Activated T-helper 1 cell treated with anti-CD3 and anti-CD28 coated beads, Interleukin-2, amount 50 U/mL, for 16 hours (primary cell): ENCODE results near the gene RUFY3.
A peak's percentile ranks its signal among the peaks of the same experiment; 100 is the strongest.

Source experiments
- DNase-seq, 2 donors: peaks; one replicate each; pipeline ENCODE4 v3.0.0-alpha.2; 2020; ENCODE audit warnings: low read depth in 1 of 2, low spot score in 1 of 2

The RUFY3 gene

DNA sequence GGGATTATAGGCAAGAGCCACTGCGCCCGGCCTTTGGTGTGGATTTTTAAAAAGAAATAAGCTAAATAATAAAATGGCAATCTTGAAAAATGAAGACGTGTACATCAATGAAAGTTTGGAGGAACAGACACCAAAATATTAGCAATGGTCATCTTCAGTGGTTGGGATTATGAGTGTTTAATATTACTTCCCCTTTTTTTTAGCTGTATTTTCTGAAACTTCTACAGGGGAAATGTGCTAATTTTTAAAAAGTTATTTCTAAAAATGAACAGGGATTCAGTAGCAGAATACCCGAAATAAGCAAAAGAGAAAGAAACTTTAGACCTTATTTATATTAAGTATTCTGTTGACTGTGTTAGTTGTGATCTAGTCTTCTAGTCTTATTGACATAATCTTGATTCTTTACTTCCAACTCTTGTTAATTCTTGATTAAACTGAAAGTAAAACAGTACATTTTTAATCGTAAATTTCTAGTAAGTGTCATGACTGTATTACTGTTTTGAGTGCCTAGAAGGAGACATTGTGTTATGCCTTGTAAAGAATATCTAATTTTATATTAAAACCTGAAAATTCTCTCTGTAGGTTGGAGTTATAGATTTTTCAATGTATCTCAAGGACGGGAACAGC lies 51.3 kb downstream of the RUFY3 start:
- no peak for DNase-seq

DNA sequence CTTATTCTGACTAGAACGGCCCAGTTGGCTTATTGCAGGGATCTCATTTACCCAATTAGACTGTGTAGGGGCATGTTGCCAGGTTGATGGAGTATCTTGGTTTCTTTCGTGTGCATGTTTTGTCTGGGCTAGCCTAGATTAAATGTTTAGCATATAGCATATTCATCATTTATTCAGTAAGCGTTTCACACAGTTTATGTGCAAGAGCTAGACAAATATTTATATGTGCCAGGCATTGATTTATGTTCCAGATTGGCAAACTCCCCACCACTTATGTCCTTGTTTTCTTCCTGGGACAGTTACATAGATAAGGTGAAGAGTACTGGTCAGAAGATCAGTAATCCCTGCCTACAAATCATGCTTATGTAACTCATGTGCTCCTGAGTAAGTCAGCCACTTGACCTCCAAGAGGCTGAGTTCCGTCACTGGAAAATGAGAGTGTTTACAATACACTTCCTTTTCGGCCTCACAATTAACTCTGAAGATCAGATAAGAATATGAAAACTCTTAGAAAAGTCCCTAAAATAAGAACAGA lies 57.2 kb downstream of the RUFY3 start:
- no peak for DNase-seq

DNA sequence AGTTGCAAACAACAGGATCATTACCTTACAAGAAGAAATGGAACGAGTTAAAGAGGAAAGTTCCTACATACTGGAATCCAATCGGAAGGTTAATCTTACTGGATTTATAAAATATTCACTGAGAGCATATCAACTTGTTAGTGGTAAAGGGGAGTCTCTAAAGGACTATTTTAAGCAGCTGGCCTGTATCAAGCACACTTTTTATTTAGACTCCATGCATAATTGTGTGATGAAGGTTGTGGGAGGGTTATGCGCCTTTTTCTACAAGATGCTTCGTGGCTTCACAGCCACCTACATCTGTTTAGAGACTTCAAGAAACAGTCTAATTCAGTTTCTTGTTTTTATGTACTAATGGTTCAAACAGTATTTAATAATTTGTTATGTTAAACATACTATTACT lies 61.3 kb downstream of the RUFY3 start:
- DNase-seq: no peak

DNA sequence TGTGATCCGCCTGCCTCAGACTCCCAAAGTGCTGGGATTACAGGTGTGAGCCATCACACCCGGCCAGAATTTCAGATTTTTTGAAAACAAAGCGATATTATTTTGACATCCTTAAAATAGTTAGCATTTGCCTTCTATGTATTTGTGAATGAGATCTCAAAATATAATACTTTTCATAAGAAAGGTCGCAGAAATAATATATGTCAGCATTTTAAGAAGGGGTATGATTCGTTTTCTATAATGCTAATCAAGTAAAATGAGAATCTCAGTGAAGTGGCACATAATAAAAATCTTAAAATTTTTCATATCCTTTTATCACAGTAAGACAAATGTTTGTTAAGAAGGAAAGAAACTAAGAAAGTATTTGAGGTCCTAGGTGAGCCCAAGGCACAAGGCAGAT lies 65.7 kb downstream of the RUFY3 start:
- DNase-seq: no peak

DNA sequence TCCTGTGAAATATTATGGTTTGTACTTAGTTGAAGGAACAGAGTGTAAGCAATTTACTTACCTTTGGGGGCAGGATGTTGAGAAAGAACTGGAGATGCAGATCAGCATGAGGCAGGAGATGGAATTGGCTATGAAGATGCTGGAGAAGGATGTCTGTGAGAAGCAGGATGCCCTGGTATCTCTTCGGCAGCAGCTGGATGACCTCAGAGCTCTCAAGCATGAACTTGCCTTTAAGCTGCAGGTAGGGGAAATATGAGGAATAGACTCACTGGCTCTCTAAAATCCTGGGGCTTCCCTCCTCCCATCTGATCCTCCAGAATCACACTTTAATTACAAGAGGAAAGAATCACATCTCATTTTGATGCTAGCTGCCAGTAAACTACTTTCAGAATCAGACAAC lies 67.0 kb downstream of the RUFY3 start:
- DNase-seq: no peak

DNA sequence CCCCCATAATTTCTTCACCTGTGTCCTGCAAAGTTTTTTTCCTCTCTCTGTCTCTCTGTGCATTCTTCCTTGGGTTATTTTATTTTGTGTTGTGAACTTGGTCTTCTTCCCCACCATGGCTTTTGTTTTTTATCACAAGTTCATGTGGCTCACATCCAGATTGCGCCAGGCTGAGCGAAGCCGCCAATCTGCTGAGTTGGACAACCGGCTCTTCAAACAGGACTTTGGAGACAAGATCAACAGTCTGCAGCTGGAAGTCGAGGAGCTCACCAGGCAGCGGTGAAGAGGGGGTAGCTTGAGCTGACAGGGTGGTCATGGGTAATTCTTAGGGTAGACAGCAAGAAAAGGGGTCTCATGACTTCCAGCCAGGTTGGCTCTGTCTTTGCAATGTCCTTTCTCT lies 71.9 kb downstream of the RUFY3 start:
- DNase-seq: no peak

DNA sequence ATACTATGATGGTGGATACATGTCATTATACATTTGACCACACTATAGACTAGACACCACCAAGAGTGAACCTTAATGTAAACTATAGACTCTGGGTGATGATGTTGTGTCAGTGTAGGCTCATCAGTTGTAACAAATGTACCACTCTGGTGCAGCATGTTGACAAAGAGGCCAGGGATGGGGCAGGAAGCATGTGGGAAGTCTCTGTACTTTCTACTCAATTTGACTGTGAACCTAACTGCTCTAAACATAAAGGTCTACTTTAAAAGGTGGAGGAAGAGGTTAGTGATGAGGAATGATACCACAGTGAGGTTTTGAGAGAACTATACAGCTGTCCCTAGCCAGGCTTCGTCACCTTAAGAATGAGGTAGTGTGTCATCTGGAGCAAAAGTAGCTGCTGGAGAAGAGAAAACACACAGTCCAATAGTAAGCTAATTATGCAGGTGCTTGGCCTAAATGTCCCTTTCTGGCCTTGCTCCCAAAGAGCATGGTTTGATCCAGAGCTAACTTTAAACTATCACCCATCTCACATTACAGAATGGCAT lies 79.6 kb downstream of the RUFY3 start:
- no peak for DNase-seq

DNA sequence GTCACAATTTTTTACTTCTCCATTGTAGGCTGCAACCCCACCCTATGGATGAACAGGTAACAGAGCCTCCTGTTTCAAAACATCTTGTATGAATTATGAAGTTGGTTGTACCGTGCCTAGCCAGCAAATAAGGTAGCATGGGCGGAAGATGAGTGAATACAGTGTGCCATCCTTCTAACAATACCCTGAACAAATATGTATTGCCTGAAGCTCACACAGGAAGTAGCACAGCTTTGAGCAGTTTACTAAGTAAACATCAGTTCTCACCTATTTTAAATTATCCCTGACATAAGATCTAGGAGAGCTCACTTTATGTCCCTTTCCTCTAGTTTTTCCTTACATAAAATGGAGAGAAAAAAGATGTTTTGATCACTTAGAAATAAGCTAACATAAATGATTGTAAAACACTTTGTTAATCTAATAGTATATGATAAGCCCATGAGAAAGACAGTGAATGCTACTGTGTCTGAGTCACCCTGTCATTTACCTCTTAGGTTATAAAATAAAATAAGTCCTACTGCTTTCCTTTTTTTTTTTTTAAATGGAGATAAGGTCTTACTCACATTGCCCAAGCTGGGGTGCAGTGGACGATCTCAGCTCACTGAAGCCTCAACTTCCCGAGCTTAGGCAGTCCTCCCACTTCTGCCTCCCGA lies 81.3 kb downstream of the RUFY3 start:
- DNase-seq: no peak

DNA sequence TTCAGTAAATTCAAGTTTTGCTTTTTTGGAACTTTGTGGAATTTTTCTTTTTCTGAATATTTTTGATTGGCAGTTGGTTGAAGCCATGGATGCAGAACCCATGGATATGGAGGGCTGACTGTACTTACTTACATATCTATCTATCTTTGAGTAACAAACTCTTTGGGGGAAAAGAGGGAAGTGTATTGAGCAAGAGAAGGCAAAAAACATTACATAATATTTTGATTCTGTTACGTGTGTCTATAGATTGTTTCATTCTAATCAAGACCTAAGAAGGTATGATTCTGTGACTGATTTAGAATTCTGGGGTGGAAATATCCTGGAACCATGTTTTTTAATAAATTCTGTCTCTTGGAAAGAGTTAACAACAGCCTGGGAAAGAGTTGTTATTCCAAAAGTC lies 86.4 kb downstream of the RUFY3 start:
- no peak for DNase-seq

DNA sequence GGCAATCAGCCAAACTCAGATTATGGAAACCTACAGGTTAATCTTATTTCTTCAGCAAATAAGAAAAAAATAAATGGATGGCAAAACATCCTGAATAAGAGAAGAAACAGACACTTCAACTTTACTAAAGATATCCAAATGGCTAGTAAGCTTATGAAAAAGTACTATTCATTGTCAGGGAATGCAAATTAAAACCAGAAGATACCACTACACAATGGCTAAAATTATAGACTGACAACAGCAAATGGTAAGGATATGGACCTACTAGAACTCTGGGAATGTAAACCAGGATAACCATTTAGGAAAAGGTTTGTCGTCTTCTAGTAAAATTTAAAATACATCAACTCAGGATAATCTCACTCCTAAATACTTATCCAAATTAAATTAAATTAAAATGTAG lies 93.6 kb downstream of the RUFY3 start:
- DNase-seq: no peak

DNA sequence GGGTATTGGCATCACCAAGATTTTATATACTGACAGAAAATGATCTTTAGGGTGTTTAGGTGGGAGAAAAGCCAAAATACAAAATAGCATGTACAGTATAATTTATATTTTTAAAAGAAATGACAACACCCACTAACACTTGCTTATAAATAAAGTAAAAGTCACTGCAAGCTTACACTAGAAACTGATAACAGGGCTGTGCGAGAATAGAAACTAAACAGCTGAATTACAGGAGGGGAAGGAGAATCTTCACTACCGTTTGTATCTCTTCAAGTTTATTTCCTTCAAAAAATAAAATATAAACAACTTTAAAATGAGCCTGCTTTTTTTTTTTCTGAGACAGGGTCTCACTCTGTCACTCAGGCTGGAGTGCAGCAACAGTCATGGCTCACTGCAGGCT lies 95.1 kb downstream of the RUFY3 start:
- no peak for DNase-seq

DNA sequence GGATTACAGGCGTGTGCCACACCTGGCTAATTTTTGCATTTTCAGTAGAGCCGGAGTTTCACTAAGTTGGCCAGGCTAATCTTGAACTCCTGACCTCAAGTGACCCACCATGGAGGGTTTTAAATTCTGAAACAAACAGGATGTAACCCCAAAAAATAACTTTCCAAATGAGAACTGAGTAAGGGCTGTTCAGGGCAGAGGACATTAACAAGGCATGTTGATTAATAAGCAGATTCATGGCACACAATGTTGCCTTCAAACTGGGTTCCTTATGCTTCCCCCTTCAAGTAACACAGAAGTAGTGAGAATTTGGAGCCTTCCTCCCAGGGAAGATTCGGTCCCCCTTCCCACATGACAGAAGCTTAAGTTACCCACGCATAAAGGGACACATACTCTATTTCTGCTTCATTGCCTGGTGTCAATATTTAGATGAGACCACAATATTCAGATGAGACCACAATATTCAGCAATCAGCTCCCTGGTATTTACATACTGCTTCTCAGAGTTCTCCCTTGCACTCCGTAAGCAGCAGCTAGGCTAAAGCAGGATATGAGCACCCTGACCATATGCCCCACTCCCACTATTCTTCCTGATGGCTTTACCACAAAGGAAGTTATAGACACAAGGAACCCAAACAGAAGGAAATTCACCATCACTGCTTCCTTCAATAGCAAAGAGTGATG lies 96.5 kb downstream of the RUFY3 start:
- DNase-seq: no peak

DNA sequence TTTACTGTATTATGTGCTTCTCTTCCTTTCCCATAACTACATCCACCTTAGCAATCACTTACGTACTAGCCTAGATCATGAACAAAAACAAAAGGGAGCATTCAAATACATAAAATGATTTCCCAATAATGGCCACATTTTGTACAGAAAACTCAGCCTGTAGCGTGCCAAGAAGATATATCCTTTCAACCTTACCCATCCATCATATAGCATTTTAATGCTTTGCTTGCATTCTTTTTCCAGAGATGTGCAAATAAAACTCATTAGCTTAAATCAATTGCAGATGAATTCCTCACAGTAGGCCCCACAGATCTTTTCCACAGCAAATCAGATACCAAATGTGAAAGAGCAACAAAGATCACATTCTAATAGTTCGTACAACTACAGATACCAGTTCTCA lies 97.2 kb downstream of the RUFY3 start:
- no peak for DNase-seq

DNA sequence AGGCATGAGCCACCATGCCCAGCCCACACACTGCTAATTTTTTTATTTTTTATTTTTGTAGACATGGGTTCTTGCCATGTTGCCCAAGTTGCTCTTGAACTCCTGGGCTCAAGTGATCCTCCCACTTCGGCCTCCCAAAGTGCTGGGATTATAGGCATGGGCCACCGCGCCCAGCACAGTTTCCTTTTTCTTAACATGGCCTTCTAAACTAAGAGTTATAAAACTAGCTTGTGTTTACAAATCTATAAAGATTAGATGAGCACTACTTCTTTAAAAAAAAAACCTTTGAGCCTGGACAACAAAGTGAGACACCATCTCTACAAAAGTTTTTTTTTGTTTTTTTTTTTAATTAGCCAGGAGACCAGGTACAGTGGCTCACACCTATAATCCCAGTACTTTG lies 107.3 kb downstream of the RUFY3 start:
- DNase-seq: no peak

DNA sequence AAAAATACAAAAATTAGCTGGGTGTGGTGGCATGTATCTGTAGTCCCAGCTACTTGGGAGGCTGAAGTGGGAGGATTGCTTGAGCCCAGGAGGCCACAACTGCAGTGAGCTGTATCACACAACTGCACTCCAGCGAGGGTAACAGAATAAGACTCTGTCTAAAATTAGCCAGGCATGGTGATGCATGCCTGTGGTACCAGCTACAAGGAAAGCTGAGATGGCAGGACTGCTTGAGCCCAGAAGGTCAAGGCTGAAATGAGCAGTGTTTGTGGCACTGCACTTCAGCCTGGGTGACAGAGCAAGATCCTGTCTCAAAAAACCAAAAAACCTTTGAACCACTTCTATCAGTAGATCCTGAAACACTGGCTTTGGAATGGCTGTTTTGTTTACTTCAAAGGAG lies 107.7 kb downstream of the RUFY3 start:
- DNase-seq: no peak

DNA sequence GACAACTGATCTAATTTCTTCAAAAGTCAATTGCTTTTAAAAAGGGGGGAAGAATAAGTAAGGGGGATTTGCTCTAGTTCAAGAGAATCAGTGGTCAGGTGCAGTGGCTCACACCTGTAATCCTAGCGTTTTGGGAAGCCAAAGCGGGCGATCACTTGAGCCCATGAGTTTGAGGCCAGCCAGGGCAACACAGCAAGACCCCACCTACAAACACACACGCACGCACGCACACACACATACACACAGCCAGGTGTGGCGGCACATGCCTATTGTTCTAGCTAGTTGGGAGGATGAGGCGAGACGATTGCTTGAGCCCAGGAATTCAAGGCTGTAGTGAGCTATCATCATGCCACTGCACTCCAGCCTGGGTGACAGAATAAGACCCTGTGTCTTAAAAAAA lies 108.3 kb downstream of the RUFY3 start:
- DNase-seq: no peak

DNA sequence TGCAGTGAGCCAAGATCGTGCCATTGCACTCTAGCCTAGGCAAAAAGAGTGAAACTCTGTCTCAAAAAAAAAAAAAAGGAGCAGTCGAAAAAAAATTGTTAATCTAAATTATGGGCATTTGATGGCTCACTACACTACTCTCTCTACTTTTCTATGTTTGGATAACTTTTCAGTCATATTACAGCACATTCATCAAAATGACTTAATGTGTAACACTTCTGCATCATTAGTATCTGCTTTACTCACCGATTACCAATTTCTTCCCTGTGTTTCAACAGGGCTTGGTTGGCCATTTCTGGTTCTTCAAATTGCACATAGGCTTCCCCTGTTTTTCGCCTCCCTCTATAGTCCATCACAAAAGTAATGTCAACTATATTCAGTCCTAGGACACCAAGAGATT lies 109.5 kb downstream of the RUFY3 start:
- no peak for DNase-seq

DNA sequence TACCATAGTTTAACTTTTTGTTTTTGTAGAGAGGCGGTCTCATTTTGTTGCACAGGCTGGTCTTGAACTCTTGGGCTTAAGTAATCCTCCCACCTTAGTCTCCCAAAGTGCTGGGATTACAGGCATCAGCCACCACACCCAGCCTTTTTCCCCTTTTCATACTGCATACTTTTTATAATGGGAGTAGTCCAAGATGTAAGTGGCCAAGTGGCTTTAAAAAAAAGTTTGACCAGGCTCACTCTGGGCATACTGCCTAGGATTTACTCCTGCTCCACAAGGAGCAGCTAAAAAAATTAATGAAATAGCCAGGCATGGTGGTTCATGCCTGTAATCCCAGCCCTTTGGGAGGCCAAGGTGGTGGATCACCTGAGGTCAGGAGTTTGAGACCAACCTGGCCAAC lies 111.9 kb downstream of the RUFY3 start:
- no peak for DNase-seq

DNA sequence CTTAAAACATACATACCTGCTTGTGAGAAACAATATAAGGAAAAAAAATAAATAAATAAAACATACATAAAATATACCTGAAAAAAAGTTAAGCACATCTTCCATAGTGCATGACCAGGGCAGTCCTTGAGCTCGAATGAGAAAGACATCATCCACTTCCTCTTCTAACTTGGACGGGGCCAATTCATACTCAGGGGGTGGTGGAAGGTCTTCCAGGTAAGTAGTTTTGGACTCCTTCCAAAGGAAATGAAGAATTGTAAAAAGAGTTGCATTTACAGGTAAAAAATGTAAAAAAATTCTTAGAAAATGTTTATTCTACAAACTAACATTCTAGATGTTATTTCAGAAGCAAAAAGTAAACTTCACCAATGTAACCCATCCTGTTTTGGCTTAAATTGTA lies 114.3 kb downstream of the RUFY3 start:
- DNase-seq: no peak

DNA sequence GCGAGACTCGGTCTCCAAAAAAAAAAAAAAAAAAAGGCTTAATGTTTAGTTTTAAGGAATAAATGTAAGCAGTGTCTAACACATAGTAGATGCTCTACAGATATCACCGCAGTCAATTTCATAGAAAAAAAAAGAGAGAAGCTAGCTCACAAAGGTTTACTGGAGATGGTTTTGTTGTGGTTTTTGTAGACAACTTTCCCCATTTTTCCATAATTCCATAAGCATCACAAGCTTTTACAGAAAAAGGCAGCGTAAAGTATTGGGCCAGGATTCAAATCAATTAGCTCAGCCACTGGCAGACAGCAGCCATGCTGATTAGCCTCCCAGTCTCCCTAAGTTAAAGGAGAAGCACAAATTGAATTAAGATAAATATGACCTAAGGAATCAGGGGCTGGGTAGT lies 116.4 kb downstream of the RUFY3 start:
- DNase-seq: no peak

DNA sequence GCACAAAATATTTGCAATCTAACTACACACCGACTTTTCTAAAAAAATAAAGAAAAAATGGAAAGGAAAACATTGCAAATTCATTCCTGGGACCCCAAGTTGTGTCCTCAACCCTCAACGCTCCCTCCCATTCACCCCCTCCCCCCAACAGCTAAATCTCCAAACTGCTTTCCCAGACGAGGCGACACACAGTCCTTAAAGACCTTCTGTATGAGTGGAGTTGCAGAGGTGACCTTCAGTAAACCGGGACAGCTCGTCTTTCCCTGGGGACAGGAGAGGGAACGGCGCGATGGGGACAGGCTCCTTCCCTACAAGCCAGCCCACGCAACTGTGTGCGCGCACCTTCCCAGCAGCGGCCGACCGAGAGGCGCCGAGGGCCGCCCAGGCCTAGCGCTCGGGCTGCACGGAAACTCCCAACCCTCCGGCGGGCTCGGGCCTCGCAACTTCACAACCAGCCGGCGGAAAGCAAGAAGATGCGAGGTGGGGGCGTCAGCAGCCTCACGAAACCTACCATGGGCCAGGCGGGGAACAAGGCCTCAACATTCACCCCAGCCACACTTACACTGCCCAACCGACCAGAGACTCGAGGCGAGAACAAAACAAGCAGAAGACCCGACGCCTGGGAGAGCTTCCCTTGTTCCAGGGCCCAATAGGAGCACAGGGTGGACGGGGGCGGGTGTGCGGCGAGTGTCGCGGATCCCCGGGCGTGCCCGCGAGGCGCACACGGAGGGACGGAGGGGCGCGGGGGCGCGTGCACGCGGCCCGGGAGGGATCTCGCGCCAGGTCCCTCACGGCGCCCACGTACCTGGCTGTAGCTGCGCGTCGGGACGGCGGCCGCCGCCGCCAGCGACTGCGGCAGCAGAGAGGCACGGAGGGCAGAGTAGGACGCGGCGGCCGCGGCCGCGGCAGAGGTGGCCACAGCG lies 117.2 kb downstream of the RUFY3 start:
- DNase-seq: peak; percentile 30 to 59
